Testis (tissue), 3 donors: Measurements from ENCODE around the gene SCMH1. TPM values are rescaled to one million over a fixed set of nuclear protein-coding genes. Genes with fewer than 3 reads are reported as not detected.

ENCODE experiments used
- DNase-seq: peaks from one replicate; pipeline ENCODE4 v3.0.0-alpha.2; 2019
- H3K27ac ChIP-seq, 2 donors: fragments of 200-600 bp; sonication (generic); one replicate each; pipeline ENCODE4 v1.5.1; 2019
- H3K27me3 ChIP-seq: fragments of 200-600 bp; sonication (generic); one replicate; pipeline ENCODE4 v1.5.1; 2019
- H3K36me3 ChIP-seq: fragments of 200-600 bp; sonication (generic); one replicate; pipeline ENCODE4 v1.5.1; 2017; ENCODE audit warnings: low read depth; ENCODE audit errors: missing control alignments
- H3K4me1 ChIP-seq: fragments of 200-600 bp; sonication (generic); one replicate; pipeline ENCODE4 v1.5.1; 2019
- H3K4me3 ChIP-seq, 2 donors: fragments of 200-600 bp; sonication (generic); one replicate each; pipeline ENCODE4 v1.5.1; 2017 to 2019
- H3K9me3 ChIP-seq: fragments of 200-600 bp; sonication (generic); one replicate; pipeline ENCODE4 v1.5.1; 2017
- CTCF ChIP-seq, 3 experiments: fragments of 450-650 bp in 2 of 3; fragments of 200-600 bp in 1 of 3; sonication (generic) in 1 of 3; IDR thresholded peaks; one replicate each; pipeline ENCODE4 v1.5.1; 2016 to 2019; ENCODE audit warnings: antibody characterized with exemption in 3 of 3, mild to moderate bottlenecking in 2 of 3, moderate library complexity in 1 of 3
- POLR2A ChIP-seq: fragments of 450-650 bp; IDR thresholded peaks from one replicate; pipeline ENCODE4 v1.6.1; 2017; ENCODE audit warnings: antibody characterized with exemption, mild to moderate bottlenecking, moderate library complexity
- WGBS, 2 donors: methylation state at CpG; one replicate each; pipeline ENCODE4 v1.1.5; 2018; 5-methylcytosine and 5-hydroxymethylcytosine counted together
- intact Hi-C: fragments of 100-400 bp; cut with DNase I; formaldehyde crosslinking; loops from one replicate; pipeline ENCODE4 v1.15.1; 2023; ENCODE audit warnings: low total_unique reads
- polyA plus RNA-seq: library from polyadenylated mRNA; stranded (reverse); fragments of 350-450 nt; fragmentation: Illumina TruSeq; extraction: RNeasy Lipid Tissue Mini Kit (QIAGEN cat#74804); gene quantifications from one replicate; pipeline ENCODE4 v1.2.3, GENCODE V29; 2014; ENCODE audit warnings: low read depth, low replicate concordance; ENCODE audit not compliant: insufficient read depth
- total RNA-seq, 2 donors: library from RNA; depleted of rRNA; stranded (reverse); fragments of >200 nt; gene quantifications; one replicate each; pipeline ENCODE4 v1.2.3, GENCODE V29; 2016

The SCMH1 gene
- total and polyA plus RNA-seq, 3 donors from 2014 or later, result 60.8 to 79.7 (median 79.0) TPM

- H3K4me1 ChIP-seq, result no peaks in the 10 kb centered on the region
- TF ChIP-seq POLR2A (no peak), CTCF (IDR thresholded peaks at IDR 0.05) (no peak)
- H3K36me3 ChIP-seq, result no peaks in the 10 kb centered on the region
- no peaks in the 10 kb centered on the region for H3K27me3 ChIP-seq
- 95 to 99% methylated on average over 3 of the region's 3 CpGs for WGBS, 2 donors
- no peak for DNase-seq
- intact Hi-C loops, result no loop called here
- H3K4me3 ChIP-seq, result no peak overlapping the region
- no peaks in the 10 kb centered on the region for H3K9me3 ChIP-seq
- no peak overlapping the region for H3K27ac ChIP-seq
These were observed 74.4 kb downstream of the SCMH1 start for GRCh38 chr1:41167667-41168066.

DNA sequence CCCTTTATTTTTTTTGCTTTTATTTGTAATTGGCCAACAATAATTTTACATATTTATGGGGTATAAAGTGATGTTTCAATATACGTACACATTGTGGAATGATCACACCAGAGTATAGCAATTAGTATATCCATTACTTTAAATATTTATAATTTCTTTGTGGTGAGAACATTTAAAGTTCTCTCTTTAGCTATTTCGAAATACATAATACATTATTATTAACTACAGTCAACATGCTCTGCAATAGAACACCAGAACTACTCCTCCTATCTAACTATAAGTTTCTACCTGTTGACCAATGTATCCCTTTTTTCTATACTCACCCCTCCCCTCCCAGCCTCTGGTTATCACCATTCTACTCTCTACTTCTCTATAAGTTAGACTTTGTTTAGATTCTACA is 77.4 kb downstream of the SCMH1 start:
- intact Hi-C loops, result no loop called here
- no peaks in the 10 kb centered on the region for H3K27me3 ChIP-seq
- DNase-seq, result no peak
- H3K4me3 ChIP-seq, result no peak overlapping the region
- no peaks in the 10 kb centered on the region for H3K36me3 ChIP-seq
- no peaks in the 10 kb centered on the region for H3K4me1 ChIP-seq
- no peak overlapping the region for H3K27ac ChIP-seq
- no peaks in the 10 kb centered on the region for H3K9me3 ChIP-seq
- WGBS, 2 donors, result 92 to 97% methylated on average over 2 of the region's 2 CpGs
- TF ChIP-seq CTCF (IDR thresholded peaks at IDR 0.05) (no peak), POLR2A (no peak)

- Histone ChIP-seq H3K4me3 (no peak overlapping the region), H3K4me1 (no peaks in the 10 kb centered on the region), H3K27ac (no peak overlapping the region), H3K9me3 (no peaks in the 10 kb centered on the region), H3K27me3 (no peaks in the 10 kb centered on the region), H3K36me3 (no peaks in the 10 kb centered on the region)
- WGBS, 2 donors, result 98 to 100% methylated on average over 1 to 3 of the region's 3 CpGs
- TF ChIP-seq POLR2A (no peak), CTCF (IDR thresholded peaks at IDR 0.05) (no peak)
- no peak for DNase-seq
- intact Hi-C loops, result no loop called here
These were observed 79.7 kb downstream of the SCMH1 start for GRCh38 chr1:41162441-41162840.

- Histone ChIP-seq H3K4me3 (no peak overlapping the region), H3K9me3 (no peaks in the 10 kb centered on the region), H3K4me1 (no peaks in the 10 kb centered on the region), H3K27me3 (no peaks in the 10 kb centered on the region), H3K36me3 (no peaks in the 10 kb centered on the region), H3K27ac (no peak overlapping the region)
- intact Hi-C loops, result no loop called here
- DNase-seq, result no peak
- TF ChIP-seq POLR2A (no peak), CTCF (IDR thresholded peaks at IDR 0.05) (no peak)
- WGBS, 2 donors, result 96 to 99% methylated on average over 5 to 9 of the region's 9 CpGs
These were observed 80.3 kb downstream of the SCMH1 start for GRCh38 chr1:41161846-41162245.

- H3K4me1 ChIP-seq, result no peaks in the 10 kb centered on the region
- TF ChIP-seq POLR2A (no peak), CTCF (IDR thresholded peaks at IDR 0.05) (no peak)
- WGBS, 2 donors, result 55 to 65% methylated on average over 3 of the region's 3 CpGs
- intact Hi-C loops, result no loop called here
- no peaks in the 10 kb centered on the region for H3K27me3 ChIP-seq
- no peak overlapping the region for H3K27ac ChIP-seq
- no peak for DNase-seq
- H3K4me3 ChIP-seq, result no peak overlapping the region
- H3K9me3 ChIP-seq, result no peaks in the 10 kb centered on the region
- H3K36me3 ChIP-seq, result no peaks in the 10 kb centered on the region
These were observed 81.5 kb downstream of the SCMH1 start for GRCh38 chr1:41160498-41161110.
